AG04450 (cell line): ENCODE data around the gene TBX22. TPM values are rescaled to one million over a fixed set of nuclear protein-coding genes. Genes with fewer than 3 reads are reported as not detected.
"Not testable (repeated sequence)": the region's sequence is repeated elsewhere in the genome, so short reads cannot be mapped to it uniquely, and the experiment has no call there.

Experiments
- CTCF ChIA-PET: fragments of 300-600, 350-600 bp; formaldehyde crosslinking; extraction: SDS; loops from one replicate; lab custom pipeline; 2022; ENCODE audit warnings: antibody characterized with exemption, inconsistent platforms; lab: Charles Lee
- POLR2A ChIA-PET: fragments of 350-600 bp; formaldehyde crosslinking; extraction: SDS; loops from one replicate; lab custom pipeline; 2021; ENCODE audit warnings: antibody characterized with exemption, inconsistent platforms; lab: Yijun Ruan, JAX
- DNase-seq: peaks from one replicate; pipeline ENCODE4 v3.0.0-alpha.2; 2011; ENCODE audit warnings: low read depth, low spot score
- H3K27ac ChIP-seq: one replicate; pipeline ENCODE4 v1.5.1; 2012; ENCODE audit warnings: low read depth, low read length, control low read depth
- H3K27me3 ChIP-seq: one replicate; pipeline ENCODE4 v1.6.0; 2012; ENCODE audit warnings: low read length; ENCODE audit not compliant: control insufficient read depth, insufficient read depth
- H3K4me3 ChIP-seq: 2 replicates; pipeline ENCODE4 v1.5.1; 2011; ENCODE audit warnings: mild to moderate bottlenecking, low read depth, low read length, control low read depth
- H3K9me3 ChIP-seq: 2 replicates; pipeline ENCODE4 v1.5.1; 2012; ENCODE audit warnings: low read length; ENCODE audit not compliant: control insufficient read depth, insufficient read depth
- polyA plus RNA-seq: library from polyadenylated mRNA; depleted of rRNA; stranded (reverse); fragments of >200 nt; gene quantifications from 2 replicates; pipeline ENCODE4 v1.2.3, GENCODE V29; 2011
- TF ChIP-seq, protein P1 (sequence below): IDR thresholded peaks from 2 replicates; pipeline ENCODE4 v1.5.1; 2011; ENCODE audit warnings: low read depth, low read length, control low read depth, inconsistent platforms

Gene TBX22
- polyA plus RNA-seq, 1 experiment = not detected

DNA sequence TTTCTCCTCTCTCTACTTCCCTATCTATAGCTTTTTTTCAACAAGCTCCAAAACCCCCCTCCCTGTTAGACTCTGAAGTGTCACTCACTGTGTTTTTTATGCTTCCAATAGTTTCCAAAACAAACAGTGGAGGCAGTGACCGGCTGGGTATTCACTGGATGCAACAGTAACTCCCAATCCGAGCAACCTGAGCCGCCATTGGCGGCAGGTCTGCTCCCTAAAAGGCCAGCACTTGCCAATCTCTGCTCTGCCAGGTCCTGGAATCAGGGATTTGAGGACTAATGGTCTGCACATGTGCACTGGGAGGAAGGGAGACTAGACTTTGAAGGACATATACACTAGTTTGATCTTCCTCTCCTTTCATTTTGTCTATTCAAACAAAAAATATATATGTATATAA lies 7.1 kb downstream of the TBX22 start:
- POLR2A ChIA-PET = no interaction called here
- no peaks in the 10 kb centered on the region for H3K27me3 ChIP-seq
- CTCF ChIA-PET = no interaction called here
- no peak for DNase-seq
- TF ChIP-seq, protein P1, sequence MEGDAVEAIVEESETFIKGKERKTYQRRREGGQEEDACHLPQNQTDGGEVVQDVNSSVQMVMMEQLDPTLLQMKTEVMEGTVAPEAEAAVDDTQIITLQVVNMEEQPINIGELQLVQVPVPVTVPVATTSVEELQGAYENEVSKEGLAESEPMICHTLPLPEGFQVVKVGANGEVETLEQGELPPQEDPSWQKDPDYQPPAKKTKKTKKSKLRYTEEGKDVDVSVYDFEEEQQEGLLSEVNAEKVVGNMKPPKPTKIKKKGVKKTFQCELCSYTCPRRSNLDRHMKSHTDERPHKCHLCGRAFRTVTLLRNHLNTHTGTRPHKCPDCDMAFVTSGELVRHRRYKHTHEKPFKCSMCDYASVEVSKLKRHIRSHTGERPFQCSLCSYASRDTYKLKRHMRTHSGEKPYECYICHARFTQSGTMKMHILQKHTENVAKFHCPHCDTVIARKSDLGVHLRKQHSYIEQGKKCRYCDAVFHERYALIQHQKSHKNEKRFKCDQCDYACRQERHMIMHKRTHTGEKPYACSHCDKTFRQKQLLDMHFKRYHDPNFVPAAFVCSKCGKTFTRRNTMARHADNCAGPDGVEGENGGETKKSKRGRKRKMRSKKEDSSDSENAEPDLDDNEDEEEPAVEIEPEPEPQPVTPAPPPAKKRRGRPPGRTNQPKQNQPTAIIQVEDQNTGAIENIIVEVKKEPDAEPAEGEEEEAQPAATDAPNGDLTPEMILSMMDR = no peak
- H3K9me3 ChIP-seq = peaks cover 5% of the 10 kb centered on the region
- H3K4me3 ChIP-seq = no peak overlapping the region
- H3K27ac ChIP-seq = no peak overlapping the region

DNA sequence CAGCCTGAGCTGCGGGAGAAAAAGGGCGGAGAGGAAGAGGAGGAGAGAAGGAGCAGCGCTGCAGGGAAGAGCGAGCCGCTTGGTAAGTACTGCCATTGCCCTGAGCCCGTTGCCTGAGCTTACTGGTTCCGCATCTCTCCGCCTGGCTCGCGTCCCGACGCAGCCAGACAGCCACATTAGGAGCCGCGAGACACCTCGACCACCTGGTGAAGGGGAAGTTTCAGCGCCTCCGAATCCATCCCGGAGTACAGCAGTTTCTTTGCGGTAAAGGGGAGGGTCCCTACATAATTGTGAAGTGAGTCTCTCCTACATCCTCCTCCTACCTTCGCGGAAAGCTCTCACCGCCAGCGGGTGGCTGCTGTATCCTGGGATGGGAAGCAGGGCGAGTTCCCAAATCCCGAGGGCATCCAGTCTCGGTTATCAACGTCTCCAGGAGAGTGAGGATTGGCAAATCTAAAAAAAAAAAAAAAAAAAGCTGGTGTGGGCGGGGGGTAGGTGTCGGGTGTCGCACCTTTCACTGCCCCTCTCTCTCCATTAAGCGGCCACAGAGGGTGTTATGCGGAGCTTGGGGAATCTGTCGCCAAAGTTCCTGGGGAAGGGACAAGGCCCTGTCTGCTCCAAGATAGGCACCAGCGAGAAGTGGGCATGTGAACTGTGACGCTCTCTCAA lies 7.9 kb downstream of the TBX22 start:
- Histone ChIP-seq H3K27ac (no peak overlapping the region), H3K27me3 (no peaks in the 10 kb centered on the region), H3K9me3 (peaks cover 5% of the 10 kb centered on the region), H3K4me3 (no peak overlapping the region)
- CTCF ChIA-PET = no interaction called here
- POLR2A ChIA-PET = no interaction called here
- TF ChIP-seq, protein P1 = no peak
- DNase-seq = no peak

DNA sequence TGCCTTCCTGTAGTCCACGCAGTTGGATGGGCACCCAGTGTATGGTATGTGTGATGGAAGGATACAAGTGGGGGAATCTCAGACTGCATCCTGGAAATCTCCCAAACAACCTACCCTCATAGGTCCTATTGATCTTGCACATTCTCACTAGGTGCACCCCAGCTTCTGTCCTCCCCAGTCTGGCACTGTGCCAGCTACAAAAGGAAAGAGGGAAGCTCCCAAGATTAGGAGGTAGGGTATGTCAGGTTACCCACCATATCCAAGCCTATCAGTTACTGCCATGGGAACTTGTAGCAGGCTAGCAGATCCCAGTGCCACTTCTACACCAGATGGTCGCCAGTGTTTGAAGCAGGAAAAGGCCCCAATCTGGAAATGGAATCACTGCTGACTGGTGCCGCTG lies 11.6 kb downstream of the TBX22 start:
- no peak for DNase-seq
- Histone ChIP-seq H3K4me3 (no peak overlapping the region), H3K27ac (no peak overlapping the region), H3K9me3 (peaks cover 5% of the 10 kb centered on the region), H3K27me3 (no peaks in the 10 kb centered on the region)
- CTCF ChIA-PET = no interaction called here
- POLR2A ChIA-PET = no interaction called here
- TF ChIP-seq, protein P1 = no peak

DNA sequence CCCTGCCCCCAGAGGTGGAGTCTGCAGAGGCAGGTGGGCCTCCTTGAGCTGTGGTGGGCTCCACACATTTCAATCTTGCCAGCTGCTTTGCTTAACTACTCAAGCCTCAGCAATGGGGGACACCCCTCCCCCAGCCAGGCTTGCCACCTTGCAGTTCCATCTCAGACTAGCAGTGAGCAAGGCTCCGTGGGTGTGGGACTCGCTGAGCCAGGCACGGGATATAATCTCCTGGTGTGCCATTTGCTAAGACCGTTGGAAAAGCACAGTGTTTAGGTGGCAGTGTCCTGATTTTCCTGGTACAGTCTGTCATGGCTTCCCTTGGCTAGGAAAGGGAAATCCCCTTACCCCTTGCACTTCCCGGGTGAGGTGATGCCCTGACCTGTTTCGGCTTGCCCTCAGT lies 51.6 kb downstream of the TBX22 start:
- H3K4me3 ChIP-seq, H3K9me3 ChIP-seq, CTCF ChIA-PET, POLR2A ChIA-PET, H3K27ac ChIP-seq, DNase-seq, H3K27me3 ChIP-seq: not testable (repeated sequence)

DNA sequence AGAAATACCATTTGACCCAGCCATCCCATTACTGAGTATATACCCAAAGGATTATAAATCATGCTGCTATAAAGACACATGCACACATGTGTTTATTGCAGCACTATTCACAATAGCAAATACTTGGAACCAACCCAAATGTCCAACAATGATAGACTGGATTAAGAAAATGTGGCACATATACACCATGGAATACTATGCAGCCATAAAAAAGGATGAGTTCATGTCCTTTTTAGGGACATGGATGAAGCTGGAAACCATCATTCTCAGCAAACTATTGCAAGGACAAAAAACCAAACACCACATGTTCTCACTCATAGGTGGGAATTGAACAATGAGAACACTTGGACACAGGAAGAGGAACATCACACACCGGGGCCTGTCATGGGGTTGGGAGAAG lies 61.1 kb downstream of the TBX22 start:
- H3K27ac ChIP-seq, CTCF ChIA-PET, DNase-seq, POLR2A ChIA-PET, H3K4me3 ChIP-seq, H3K27me3 ChIP-seq: not testable (repeated sequence)
- peaks cover 11% of the 10 kb centered on the region for H3K9me3 ChIP-seq
